Inferior parietal cortex (tissue), 1 donor: ENCODE measurements around the gene PDZD2.
A peak's percentile ranks its signal among the peaks of the same experiment; 100 is the strongest.

ENCODE experiments used
- DNase-seq: peaks from one replicate; pipeline ENCODE4 v3.0.0-alpha.2; 2016; ENCODE audit errors: extremely low spot score

Gene PDZD2

GRCh38 chr5:31824869-31825517 lies 186.1 kb downstream of the PDZD2 start:
- DNase-seq = no peak

GRCh38 chr5:31825518-31826068 lies 186.7 kb downstream of the PDZD2 start:
- peak; percentile 89 for DNase-seq

- no peak for DNase-seq
Measured at GRCh38 chr5:31827867-31828266, 188.9 kb downstream of the PDZD2 start.

- DNase-seq = no peak
Measured at GRCh38 chr5:31832966-31833365, 194.0 kb downstream of the PDZD2 start.

- DNase-seq = no peak
Measured at GRCh38 chr5:31833710-31834109, 194.8 kb downstream of the PDZD2 start.

- DNase-seq = no peak
Measured at GRCh38 chr5:31844622-31845345, 205.9 kb downstream of the PDZD2 start.

GRCh38 chr5:31845361-31845760 lies 206.4 kb downstream of the PDZD2 start:
- DNase-seq = no peak

- no peak for DNase-seq
Measured at GRCh38 chr5:31846934-31847333, 208.0 kb downstream of the PDZD2 start.

- DNase-seq = peak; percentile 38
Measured at GRCh38 chr5:31847354-31847753, 208.4 kb downstream of the PDZD2 start.

- no peak for DNase-seq
Measured at GRCh38 chr5:31850981-31851689, 212.2 kb downstream of the PDZD2 start.

GRCh38 chr5:31853398-31854135 lies 214.6 kb downstream of the PDZD2 start:
- DNase-seq = no peak

- peak; percentile 26 for DNase-seq
Measured at GRCh38 chr5:31854181-31855133, 215.5 kb downstream of the PDZD2 start.

GRCh38 chr5:31855134-31856040 lies 216.5 kb downstream of the PDZD2 start:
- DNase-seq = peak; percentile 44

GRCh38 chr5:31859096-31859495 lies 220.2 kb downstream of the PDZD2 start:
- DNase-seq = no peak

- DNase-seq = no peak
Measured at GRCh38 chr5:31860278-31860677, 221.3 kb downstream of the PDZD2 start.

GRCh38 chr5:31860726-31861433 lies 221.9 kb downstream of the PDZD2 start:
- no peak for DNase-seq

GRCh38 chr5:31861601-31862000 lies 222.7 kb downstream of the PDZD2 start:
- no peak for DNase-seq

GRCh38 chr5:31863991-31864411 lies 225.1 kb downstream of the PDZD2 start:
- DNase-seq = no peak

- DNase-seq = no peak
Measured at GRCh38 chr5:31866166-31866565, 227.2 kb downstream of the PDZD2 start.
